Upper lobe of left lung (tissue), 6 donors: Measurements from ENCODE around the gene PRICKLE2. TPM values are rescaled to one million over a fixed set of nuclear protein-coding genes. Genes with fewer than 3 reads are reported as not detected.

ENCODE experiments used
- ATAC-seq, 2 donors: fragments of 200-7000 bp; cut with Tn5 transposase; one replicate each; pipeline ENCODE4 v1.9.1; 2022; ENCODE audit warnings: mild to moderate bottlenecking in 2 of 2, moderate library complexity in 2 of 2; ENCODE audit not compliant: low FRiP score in 2 of 2
- DNase-seq, 2 donors: peaks; one replicate each; pipeline ENCODE4 v3.0.0-alpha.2; 2019 to 2020
- H3K27ac ChIP-seq, 4 donors: fragments of 200-600 bp; sonication (generic); one replicate each; pipeline ENCODE4 v1.5.1; 2016 to 2019
- H3K27me3 ChIP-seq, 4 donors: fragments of 200-600 bp; sonication (generic); one replicate each; pipeline ENCODE4 v1.5.1; 2017 to 2019
- H3K36me3 ChIP-seq, 4 donors: fragments of 200-600 bp; sonication (generic); one replicate each; pipeline ENCODE4 v1.5.1; 2016 to 2019
- H3K4me1 ChIP-seq, 4 donors: fragments of 200-600 bp; sonication (generic); one replicate each; pipeline ENCODE4 v1.5.1; 2018 to 2019
- H3K4me3 ChIP-seq, 4 donors: fragments of 200-600 bp; sonication (generic); one replicate each; pipeline ENCODE4 v1.5.1; 2017 to 2019; ENCODE audit warnings: mild to moderate bottlenecking in 2 of 4, moderate library complexity in 1 of 4
- H3K9me3 ChIP-seq, 4 donors: fragments of 200-600 bp; sonication (generic); one replicate each; pipeline ENCODE4 v1.5.1; 2018 to 2019
- EP300 ChIP-seq, 4 donors: sonication (generic); formaldehyde crosslinking; IDR thresholded peaks; one replicate each; pipeline ENCODE4 v1.5.1; 2017; ENCODE audit warnings: antibody characterized with exemption in 4 of 4, control low read depth in 2 of 4
- POLR2A ChIP-seq, 4 donors: fragments of 450-650 bp; IDR thresholded peaks; one replicate each; pipeline ENCODE4 v1.5.1; 2016 to 2017; ENCODE audit warnings: antibody characterized with exemption in 4 of 4, mild to moderate bottlenecking in 2 of 4
- POLR2AphosphoS5 ChIP-seq, 2 donors: sonication (generic); formaldehyde crosslinking; IDR thresholded peaks; one replicate each; pipeline ENCODE4 v1.5.1; 2017; ENCODE audit warnings: antibody characterized with exemption in 2 of 2
- WGBS, 2 donors: methylation state at CpG; one replicate each; pipeline ENCODE4 v1.1.5; 2017 to 2018; 5-methylcytosine and 5-hydroxymethylcytosine counted together
- total RNA-seq, 6 donors: library from RNA; depleted of rRNA in 4 of 6; stranded (reverse); fragments of >200 nt in 4 of 6; gene quantifications; one replicate each; pipeline versions ENCODE4 v1.1.0 to v1.2.1, GENCODE V29; 2016 to 2021
- TF ChIP-seq, protein P1 (sequence below), 6 experiments: fragments of 450-650 bp in 4 of 6; fragments of 200-600 bp in 2 of 6; sonication (generic) in 2 of 6; IDR thresholded peaks; one replicate each; pipeline ENCODE4 v1.5.1; 2016 to 2019; ENCODE audit warnings: antibody characterized with exemption in 6 of 6
- donor health status: DM: no; HTN: no; CAD: no; lungs with moderate emphysema.
- donor health status: DM: no; HTN: yes; CAD: no; lungs with severe emphysema.

Gene PRICKLE2
- total RNA-seq, 6 donors from 2014 or later, result 28.3 to 68.9 (median 36.3) TPM

DNA sequence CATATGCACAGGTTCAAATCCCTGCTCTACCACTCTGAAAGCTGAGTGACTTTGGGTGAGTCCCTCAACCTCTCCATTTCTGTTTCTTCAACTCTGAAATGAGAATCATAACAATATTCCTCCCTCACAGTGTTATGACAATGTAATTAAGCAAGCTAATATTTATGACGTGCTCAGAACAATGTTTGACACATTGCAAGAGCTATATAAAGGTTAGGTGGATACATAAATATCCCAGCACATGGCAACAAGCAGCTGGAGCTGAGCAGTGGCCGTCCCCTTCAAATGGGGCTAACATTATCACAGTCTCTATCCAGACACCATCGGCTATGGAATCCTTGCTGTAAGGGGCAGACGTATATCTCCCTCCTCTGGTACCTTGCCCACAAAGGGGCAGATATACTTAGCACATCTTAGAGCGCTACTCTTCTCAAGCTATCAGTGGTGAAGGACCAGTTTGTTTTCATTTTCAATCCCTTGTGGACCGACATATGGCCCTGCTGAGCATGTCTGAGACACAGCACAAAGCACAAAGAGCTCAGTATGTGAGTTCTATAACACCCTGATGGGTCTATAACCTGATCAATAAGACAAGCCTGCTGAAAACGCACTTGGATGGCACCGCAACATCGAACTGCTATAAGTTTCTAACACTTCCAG is 80.9 kb downstream of the PRICKLE2 start:
- Histone ChIP-seq H3K9me3 (no peaks in the 10 kb centered on the region), H3K4me1 (peaks cover 0 to 12% (median 0%) of the 10 kb centered on the region in 4 donors), H3K4me3 (no peak overlapping the region), H3K36me3 (peaks cover 0 to 47% (median 15%) of the 10 kb centered on the region in 4 donors), H3K27ac (no peak overlapping the region), H3K27me3 (no peaks in the 10 kb centered on the region)
- ATAC-seq, result no peak
- no peak for TF ChIP-seq POLR2AphosphoS5 (IDR thresholded peaks at IDR 0.05)
- TF ChIP-seq EP300 (IDR thresholded peaks at IDR 0.05), result no peak
- TF ChIP-seq POLR2A (IDR thresholded peaks at IDR 0.05), result no peak
- TF ChIP-seq, protein P1, sequence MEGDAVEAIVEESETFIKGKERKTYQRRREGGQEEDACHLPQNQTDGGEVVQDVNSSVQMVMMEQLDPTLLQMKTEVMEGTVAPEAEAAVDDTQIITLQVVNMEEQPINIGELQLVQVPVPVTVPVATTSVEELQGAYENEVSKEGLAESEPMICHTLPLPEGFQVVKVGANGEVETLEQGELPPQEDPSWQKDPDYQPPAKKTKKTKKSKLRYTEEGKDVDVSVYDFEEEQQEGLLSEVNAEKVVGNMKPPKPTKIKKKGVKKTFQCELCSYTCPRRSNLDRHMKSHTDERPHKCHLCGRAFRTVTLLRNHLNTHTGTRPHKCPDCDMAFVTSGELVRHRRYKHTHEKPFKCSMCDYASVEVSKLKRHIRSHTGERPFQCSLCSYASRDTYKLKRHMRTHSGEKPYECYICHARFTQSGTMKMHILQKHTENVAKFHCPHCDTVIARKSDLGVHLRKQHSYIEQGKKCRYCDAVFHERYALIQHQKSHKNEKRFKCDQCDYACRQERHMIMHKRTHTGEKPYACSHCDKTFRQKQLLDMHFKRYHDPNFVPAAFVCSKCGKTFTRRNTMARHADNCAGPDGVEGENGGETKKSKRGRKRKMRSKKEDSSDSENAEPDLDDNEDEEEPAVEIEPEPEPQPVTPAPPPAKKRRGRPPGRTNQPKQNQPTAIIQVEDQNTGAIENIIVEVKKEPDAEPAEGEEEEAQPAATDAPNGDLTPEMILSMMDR (IDR thresholded peaks at IDR 0.05), result no peak
- 82 to 91% methylated on average over 9 of the region's 9 CpGs for WGBS, 2 donors
- DNase-seq, result no peak

DNA sequence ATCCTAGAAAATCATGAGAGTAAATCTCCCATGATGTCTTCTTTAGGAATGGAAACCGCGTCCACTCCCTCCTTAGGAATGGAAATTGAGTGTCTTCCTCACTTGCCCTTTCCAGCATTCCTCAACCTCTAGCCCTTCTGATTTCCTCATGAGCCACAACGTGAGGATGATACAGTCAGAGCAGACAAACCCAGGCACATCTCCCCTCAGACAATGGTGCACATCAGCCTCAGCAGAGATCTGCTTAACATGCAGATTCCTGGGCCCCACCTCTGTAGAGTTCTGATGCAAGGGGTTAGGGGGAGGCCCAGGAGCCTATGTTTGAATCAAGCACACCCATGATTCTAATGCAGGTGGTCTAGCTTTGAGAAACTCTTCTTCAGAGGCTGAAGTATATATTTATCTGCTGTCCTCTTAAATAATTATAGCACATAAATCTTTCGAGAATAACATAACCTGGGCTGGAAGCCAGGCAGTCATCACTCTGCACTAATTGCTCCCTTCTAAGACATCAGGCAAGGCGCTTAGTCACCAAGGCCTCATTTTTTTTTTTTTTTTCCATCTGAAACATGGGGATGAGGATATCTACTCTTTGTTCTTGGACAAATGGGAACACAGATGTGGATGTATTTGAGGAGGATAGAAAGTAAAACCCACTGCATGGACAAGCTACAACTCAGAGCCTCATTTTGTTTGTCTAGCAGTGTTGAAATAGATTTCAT is 81.7 kb downstream of the PRICKLE2 start:
- no peaks in the 10 kb centered on the region for H3K9me3 ChIP-seq
- TF ChIP-seq POLR2A (IDR thresholded peaks at IDR 0.05) (no peak), POLR2AphosphoS5 (IDR thresholded peaks at IDR 0.05) (no peak), EP300 (IDR thresholded peaks at IDR 0.05) (no peak)
- TF ChIP-seq, protein P1 (IDR thresholded peaks at IDR 0.05), result no peak
- H3K4me3 ChIP-seq, result no peak overlapping the region
- no peak overlapping the region for H3K27ac ChIP-seq
- peaks cover 0 to 12% (median 0%) of the 10 kb centered on the region in 4 donors for H3K4me1 ChIP-seq
- peaks cover 0 to 40% (median 15%) of the 10 kb centered on the region in 4 donors for H3K36me3 ChIP-seq
- DNase-seq (no peak), ATAC-seq (no peak)
- 66 to 77% methylated on average over 5 of the region's 5 CpGs for WGBS, 2 donors
- no peaks in the 10 kb centered on the region for H3K27me3 ChIP-seq

DNA sequence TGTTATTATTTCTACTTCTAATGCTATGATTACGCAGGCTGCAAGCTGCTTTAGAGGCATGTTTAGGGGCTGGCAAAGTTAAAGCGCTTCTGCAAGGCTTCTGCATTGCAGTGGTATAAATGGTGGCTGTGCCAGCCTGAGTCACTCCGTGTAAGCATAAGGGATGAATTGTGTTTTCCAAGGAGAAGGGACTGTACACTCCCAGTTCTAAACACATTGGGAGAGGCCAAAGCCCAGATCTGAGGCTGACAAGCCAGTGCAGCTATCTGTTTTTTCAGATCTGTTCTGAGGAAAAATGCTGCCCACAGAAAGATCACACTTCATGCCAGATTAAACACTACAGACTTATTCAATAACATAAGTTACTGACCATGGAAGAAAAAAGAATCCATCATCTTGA is 83.8 kb downstream of the PRICKLE2 start:
- DNase-seq (no peak), ATAC-seq (no peak)
- no peak overlapping the region for H3K4me3 ChIP-seq
- no peaks in the 10 kb centered on the region for H3K27me3 ChIP-seq
- 81 to 88% methylated on average over 3 of the region's 3 CpGs for WGBS, 2 donors
- no peaks in the 10 kb centered on the region for H3K9me3 ChIP-seq
- TF ChIP-seq POLR2AphosphoS5 (IDR thresholded peaks at IDR 0.05) (no peak), POLR2A (IDR thresholded peaks at IDR 0.05) (no peak), EP300 (IDR thresholded peaks at IDR 0.05) (no peak)
- TF ChIP-seq, protein P1 (IDR thresholded peaks at IDR 0.05), result no peak
- peaks cover 0 to 12% (median 0%) of the 10 kb centered on the region in 4 donors for H3K4me1 ChIP-seq
- peaks cover 0 to 24% (median 4%) of the 10 kb centered on the region in 4 donors for H3K36me3 ChIP-seq
- H3K27ac ChIP-seq, result no peak overlapping the region

DNA sequence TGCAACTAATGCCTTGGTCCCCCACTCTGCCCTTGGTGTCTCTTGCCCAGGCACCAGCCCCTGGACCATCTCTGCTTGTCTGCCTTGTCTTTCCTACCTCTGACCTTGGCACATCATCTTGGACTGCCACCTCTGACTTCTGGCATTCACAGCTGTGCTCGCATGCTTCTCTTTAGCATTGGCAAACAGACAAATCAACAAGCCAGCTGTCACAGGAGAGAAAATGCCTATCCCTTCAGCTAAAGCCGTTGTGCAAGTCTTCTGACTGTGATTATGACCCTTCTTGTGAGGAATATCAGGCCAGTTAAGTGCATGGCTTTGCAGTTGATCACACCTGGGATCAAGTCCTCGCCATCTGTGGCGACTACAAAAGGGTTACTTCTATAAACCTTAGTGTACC is 84.6 kb downstream of the PRICKLE2 start:
- WGBS, 2 donors, result 86 to 96% methylated on average over 4 of the region's 4 CpGs
- Histone ChIP-seq H3K9me3 (no peaks in the 10 kb centered on the region), H3K27me3 (no peaks in the 10 kb centered on the region), H3K36me3 (peaks cover 0 to 16% (median 0%) of the 10 kb centered on the region in 4 donors), H3K4me1 (peaks cover 0 to 12% (median 0%) of the 10 kb centered on the region in 4 donors), H3K27ac (no peak overlapping the region), H3K4me3 (no peak overlapping the region)
- no peak for ATAC-seq
- TF ChIP-seq, protein P1 (IDR thresholded peaks at IDR 0.05), result no peak
- TF ChIP-seq POLR2A (IDR thresholded peaks at IDR 0.05) (no peak), POLR2AphosphoS5 (IDR thresholded peaks at IDR 0.05) (no peak), EP300 (IDR thresholded peaks at IDR 0.05) (no peak)
- no peak for DNase-seq
